BLaER1 (cell line): ENCODE results near the gene BBIP1.

Source experiments
- H3K27ac ChIP-seq: shearing (Covaris generic); formaldehyde crosslinking; 2 replicates; pipeline ENCODE4 v1.8.1; 2022
- H3K27me3 ChIP-seq: shearing (Covaris generic); formaldehyde crosslinking; 2 replicates; pipeline ENCODE4 v1.8.1; 2022
- H3K36me3 ChIP-seq: shearing (Covaris generic); formaldehyde crosslinking; 2 replicates; pipeline ENCODE4 v1.8.1; 2022
- H3K4me1 ChIP-seq: shearing (Covaris generic); formaldehyde crosslinking; 2 replicates; pipeline ENCODE4 v1.8.1; 2022
- H3K4me2 ChIP-seq: shearing (Covaris generic); formaldehyde crosslinking; 2 replicates; pipeline ENCODE4 v1.8.1; 2022
- H3K4me3 ChIP-seq: shearing (Covaris generic); formaldehyde crosslinking; 2 replicates; pipeline ENCODE4 v1.8.1; 2022
- H3K9ac ChIP-seq: shearing (Covaris generic); formaldehyde crosslinking; 2 replicates; pipeline ENCODE4 v1.8.1; 2022
- H3K9me3 ChIP-seq: shearing (Covaris generic); formaldehyde crosslinking; 2 replicates; pipeline ENCODE4 v1.8.1; 2022
- H4K20me1 ChIP-seq: shearing (Covaris generic); formaldehyde crosslinking; 2 replicates; pipeline ENCODE4 v1.8.1; 2022
- Cebpa-rat ChIP-seq: shearing (Covaris generic); IDR thresholded peaks from 2 replicates; pipeline ENCODE4 v1.8.1; 2022

The BBIP1 gene

DNA sequence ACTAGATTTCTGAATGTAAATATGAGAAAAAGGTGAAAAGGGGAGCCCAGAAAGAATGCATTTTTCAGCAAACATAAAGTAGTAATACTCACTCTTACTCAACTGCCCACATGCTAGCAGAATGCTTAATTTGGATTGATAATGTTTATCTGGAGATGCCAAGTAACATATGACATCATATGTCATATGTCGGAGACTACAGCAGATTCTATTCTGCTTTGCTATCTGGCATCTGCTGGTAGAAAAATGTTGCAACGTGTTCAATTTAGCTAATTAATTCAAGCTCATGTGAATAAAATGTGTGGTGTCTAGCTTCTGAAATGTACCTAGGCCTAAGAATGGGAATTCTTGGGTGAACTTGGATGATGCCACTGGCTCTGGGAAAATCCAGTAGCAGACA, 4.5 kb downstream of the BBIP1 start:
- TF ChIP-seq Cebpa-rat, result no peak
- peaks cover 8% of the 10 kb centered on the region; the same call in 1 of the 2 replicates for H4K20me1 ChIP-seq
- H3K36me3 ChIP-seq, result no peaks in the 10 kb centered on the region
- no peak overlapping the region for H3K9ac ChIP-seq
- no peak overlapping the region for H3K27ac ChIP-seq
- peaks cover 20% of the 10 kb centered on the region for H3K4me1 ChIP-seq
- no peak overlapping the region for H3K4me3 ChIP-seq
- H3K27me3 ChIP-seq, result no peaks in the 10 kb centered on the region
- peak overlapping the region; percentile 57 for H3K4me2 ChIP-seq
- H3K9me3 ChIP-seq, result no peaks in the 10 kb centered on the region

DNA sequence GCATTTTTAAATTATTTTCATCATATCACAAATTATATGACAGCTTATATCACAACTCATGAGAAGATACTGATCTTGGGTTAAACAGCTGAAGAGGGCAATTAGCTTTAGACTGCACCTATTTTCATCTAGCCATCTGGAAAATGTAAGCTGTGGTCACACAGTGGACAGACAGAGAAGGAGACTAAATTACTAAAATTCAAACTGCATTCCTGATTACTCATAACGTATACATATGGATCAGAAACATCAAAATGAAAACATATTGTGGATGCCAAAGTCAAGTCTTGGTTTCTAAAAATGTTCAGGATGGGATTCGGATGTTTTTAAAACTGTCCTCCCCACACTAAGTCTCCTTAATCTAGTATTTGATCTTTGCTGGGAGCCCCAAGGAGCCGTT, 6.6 kb downstream of the BBIP1 start:
- Histone ChIP-seq H3K27ac (no peak overlapping the region), H3K4me2 (no peak overlapping the region), H3K36me3 (no peaks in the 10 kb centered on the region), H3K9ac (no peak overlapping the region), H3K4me1 (peaks cover 11% of the 10 kb centered on the region), H3K9me3 (no peaks in the 10 kb centered on the region), H3K27me3 (no peaks in the 10 kb centered on the region), H4K20me1 (peaks cover 16% of the 10 kb centered on the region; the same call in 1 of the 2 replicates), H3K4me3 (no peak overlapping the region)
- no peak for TF ChIP-seq Cebpa-rat

DNA sequence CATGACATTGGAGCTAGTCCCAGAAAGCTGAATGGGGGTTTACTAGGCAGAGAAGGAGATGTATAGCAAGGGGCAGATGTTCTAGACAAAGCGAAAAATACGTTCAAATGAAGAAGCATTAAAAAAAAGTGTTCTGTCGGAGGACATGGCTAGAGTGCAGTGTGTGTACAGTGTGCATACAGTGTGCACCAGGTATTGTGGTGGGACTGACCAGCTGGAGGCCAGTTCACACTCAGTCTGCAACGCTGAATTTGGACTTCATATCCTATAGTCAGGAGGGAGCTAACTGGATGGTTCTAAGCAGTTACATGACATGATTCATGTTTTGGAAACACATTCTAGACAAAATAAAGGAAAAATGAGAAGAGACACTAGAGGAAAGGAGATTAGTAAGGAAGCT, 8.8 kb downstream of the BBIP1 start:
- Histone ChIP-seq H3K9ac (no peak overlapping the region), H3K9me3 (no peaks in the 10 kb centered on the region), H3K4me3 (no peak overlapping the region), H3K4me2 (no peak overlapping the region), H3K4me1 (peaks cover 6% of the 10 kb centered on the region), H3K36me3 (no peaks in the 10 kb centered on the region), H3K27ac (no peak overlapping the region), H4K20me1 (peaks cover 16% of the 10 kb centered on the region; the same call in 1 of the 2 replicates), H3K27me3 (no peaks in the 10 kb centered on the region)
- TF ChIP-seq Cebpa-rat, result no peak

DNA sequence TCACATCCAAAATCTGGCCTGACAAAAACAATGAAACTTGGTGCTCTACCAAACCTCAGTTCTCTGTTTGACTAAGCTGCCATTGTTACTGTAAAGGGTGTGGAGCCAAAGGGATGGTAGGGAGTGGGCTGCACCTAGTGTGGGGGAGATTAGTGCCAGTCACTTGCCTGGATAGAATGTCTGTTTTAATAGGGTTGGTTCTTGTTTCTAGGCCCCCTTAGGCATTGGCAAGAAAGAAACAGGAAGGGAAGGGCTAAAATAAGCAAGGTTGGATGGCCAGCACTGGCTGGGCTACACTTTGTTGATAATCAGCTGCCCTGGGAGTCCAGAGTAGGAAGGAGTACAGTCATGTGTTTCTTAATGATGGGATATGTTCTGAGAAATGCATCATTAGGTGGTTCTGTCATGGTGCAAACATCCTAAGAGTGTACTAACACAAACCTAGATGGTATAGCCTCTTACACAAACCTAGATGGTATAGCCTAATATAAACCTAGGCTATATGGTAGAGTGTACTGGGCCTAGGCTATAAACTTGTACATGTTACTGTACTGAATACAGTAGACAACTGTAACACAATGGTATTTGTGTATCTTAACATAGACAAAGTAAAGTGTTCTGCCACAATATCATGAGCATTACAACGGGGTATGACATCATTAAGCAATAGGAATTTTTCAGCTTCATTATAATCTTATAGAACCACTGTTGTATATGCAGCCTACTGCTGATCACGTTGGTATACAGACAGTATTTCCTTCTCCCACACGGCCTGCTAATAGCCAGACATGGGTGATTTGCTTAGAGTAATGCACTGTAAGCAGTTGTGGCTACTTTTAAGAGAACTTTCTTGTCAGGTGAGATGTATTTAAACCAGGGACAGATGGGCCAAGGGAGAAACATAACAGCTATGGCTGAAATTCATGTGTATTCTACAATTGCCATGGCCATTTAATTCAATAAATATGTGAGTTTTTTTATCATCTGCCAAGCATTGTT, 15.4 kb downstream of the BBIP1 start:
- H4K20me1 ChIP-seq, result 0 out of 2 replicates have a peak, but pooled peaks cover 1% of the 10 kb centered on the region
- TF ChIP-seq Cebpa-rat, result no peak
- H3K27ac ChIP-seq, result no peak overlapping the region
- H3K4me2 ChIP-seq, result no peak overlapping the region
- H3K4me3 ChIP-seq, result no peak overlapping the region
- H3K9me3 ChIP-seq, result no peaks in the 10 kb centered on the region
- peaks cover 29% of the 10 kb centered on the region for H3K36me3 ChIP-seq
- H3K4me1 ChIP-seq, result no peaks in the 10 kb centered on the region
- H3K9ac ChIP-seq, result no peak overlapping the region
- H3K27me3 ChIP-seq, result no peaks in the 10 kb centered on the region

DNA sequence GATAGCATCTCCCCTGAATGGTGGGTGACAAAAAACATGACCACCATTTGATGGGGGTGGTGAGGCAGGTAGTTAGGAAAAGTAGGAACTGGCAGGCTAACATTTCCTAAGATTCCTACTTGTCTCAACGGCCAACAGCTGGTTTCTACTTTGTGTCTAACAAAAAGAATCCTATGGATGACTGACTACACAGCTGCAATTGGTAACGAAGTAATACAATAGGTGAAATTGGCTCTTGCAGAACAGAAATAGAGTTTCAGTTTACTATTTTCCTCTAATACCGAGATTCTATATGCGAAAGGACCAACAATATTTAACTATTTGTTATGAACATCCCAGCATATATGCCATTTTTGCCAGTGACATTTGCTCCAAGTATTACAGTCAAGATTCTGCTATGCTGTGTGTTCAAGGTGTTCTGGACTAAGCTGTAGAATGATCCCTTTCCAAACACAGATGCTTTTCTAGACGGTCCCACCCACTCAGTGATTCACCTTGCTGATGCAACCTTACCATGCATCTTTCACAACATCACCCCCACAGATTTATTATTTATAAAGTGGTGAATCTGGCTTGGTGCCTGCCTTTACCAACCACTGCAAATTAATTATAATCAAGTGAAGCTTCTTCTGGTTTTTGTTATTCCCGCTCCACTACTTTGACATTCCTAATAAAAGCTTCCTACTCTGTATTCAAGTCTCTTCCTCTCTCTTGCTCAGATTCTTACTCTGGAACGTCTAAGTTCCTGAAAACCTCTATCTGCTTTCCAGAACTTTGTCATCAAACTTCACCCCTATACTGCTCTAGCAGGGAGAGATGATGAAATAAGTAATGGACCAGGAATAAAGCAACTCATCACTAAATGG, 16.8 kb downstream of the BBIP1 start:
- no peaks in the 10 kb centered on the region for H3K4me1 ChIP-seq
- no peak overlapping the region for H3K4me2 ChIP-seq
- H3K27ac ChIP-seq, result no peak overlapping the region
- peaks cover 37% of the 10 kb centered on the region for H3K36me3 ChIP-seq
- TF ChIP-seq Cebpa-rat, result no peak
- H3K4me3 ChIP-seq, result no peak overlapping the region
- H3K9me3 ChIP-seq, result no peaks in the 10 kb centered on the region
- no peaks in the 10 kb centered on the region for H3K27me3 ChIP-seq
- peaks cover 3% of the 10 kb centered on the region for H4K20me1 ChIP-seq
- H3K9ac ChIP-seq, result no peak overlapping the region

DNA sequence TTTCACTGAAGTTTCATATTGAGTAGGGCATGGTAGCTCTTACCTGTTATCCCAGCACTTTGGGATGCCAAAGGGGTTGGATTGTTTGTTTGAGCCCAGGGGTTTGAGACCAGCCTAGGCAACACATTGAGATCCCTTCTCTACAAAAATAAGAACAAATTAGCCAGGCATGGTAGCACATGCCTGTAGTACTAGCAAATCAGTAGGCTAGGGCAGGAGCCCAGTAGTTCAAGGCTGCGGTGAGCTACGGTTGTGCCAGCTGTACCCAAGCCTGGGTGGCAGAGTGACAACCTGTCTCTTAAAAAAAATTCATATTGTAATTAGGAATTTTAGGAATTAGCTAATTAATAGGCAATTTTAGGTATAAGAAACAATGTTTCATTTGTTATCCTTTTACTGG, 18.0 kb downstream of the BBIP1 start:
- Histone ChIP-seq H3K4me3 (no peak overlapping the region), H3K4me2 (no peak overlapping the region), H4K20me1 (peaks cover 13% of the 10 kb centered on the region), H3K4me1 (no peaks in the 10 kb centered on the region), H3K27ac (no peak overlapping the region), H3K27me3 (no peaks in the 10 kb centered on the region), H3K9ac (no peak overlapping the region), H3K36me3 (peaks cover 46% of the 10 kb centered on the region), H3K9me3 (no peaks in the 10 kb centered on the region)
- TF ChIP-seq Cebpa-rat, result no peak

DNA sequence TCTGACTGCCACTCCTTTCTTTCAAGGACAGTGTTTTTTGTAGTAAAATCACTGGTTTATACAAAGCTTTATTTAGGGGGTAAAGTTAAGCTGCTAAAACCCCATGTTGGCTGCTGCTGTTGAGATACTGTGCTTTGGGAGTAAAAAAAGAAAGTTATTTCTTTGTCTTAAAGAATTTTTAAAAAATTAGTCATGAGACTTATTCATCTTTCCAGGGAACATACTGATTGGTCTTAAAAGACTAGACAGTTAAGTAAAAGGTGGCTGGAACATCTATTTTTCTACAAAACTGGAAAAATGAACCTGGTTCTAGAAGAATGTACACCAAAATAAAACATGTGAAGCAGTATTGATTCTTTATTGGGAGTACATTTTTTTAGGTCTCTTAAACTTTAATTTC, 20.6 kb downstream of the BBIP1 start:
- no peak for TF ChIP-seq Cebpa-rat
- no peak overlapping the region for H3K27ac ChIP-seq
- no peaks in the 10 kb centered on the region for H3K4me1 ChIP-seq
- H4K20me1 ChIP-seq, result peaks cover 14% of the 10 kb centered on the region
- H3K27me3 ChIP-seq, result no peaks in the 10 kb centered on the region
- no peak overlapping the region for H3K9ac ChIP-seq
- H3K9me3 ChIP-seq, result no peaks in the 10 kb centered on the region
- H3K4me3 ChIP-seq, result no peak overlapping the region
- peaks cover 55% of the 10 kb centered on the region for H3K36me3 ChIP-seq
- no peak overlapping the region for H3K4me2 ChIP-seq

DNA sequence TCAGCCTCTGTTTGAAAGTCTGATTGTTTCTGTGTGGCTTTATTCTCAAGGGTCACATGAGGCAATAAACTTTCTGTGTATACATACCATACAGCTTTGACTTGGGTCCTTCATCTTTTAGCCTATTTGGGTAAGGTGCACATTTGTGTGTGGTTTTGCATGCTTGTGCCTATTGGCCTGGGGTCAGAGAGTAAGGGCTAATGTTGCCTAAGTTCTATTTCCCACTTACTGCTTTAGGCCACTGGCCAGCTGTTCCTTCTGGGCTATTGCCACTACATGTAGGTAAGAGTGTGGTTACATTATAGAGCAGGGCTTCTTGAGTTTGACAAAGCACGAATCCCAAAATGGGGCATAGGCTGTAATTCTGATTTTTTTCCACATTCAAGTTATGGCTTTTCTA, 21.8 kb downstream of the BBIP1 start:
- Histone ChIP-seq H3K27me3 (no peaks in the 10 kb centered on the region), H3K9me3 (no peaks in the 10 kb centered on the region), H3K9ac (no peak overlapping the region), H4K20me1 (peaks cover 26% of the 10 kb centered on the region), H3K36me3 (peaks cover 51% of the 10 kb centered on the region), H3K27ac (no peak overlapping the region), H3K4me3 (no peak overlapping the region), H3K4me1 (no peaks in the 10 kb centered on the region), H3K4me2 (no peak overlapping the region)
- TF ChIP-seq Cebpa-rat, result no peak

DNA sequence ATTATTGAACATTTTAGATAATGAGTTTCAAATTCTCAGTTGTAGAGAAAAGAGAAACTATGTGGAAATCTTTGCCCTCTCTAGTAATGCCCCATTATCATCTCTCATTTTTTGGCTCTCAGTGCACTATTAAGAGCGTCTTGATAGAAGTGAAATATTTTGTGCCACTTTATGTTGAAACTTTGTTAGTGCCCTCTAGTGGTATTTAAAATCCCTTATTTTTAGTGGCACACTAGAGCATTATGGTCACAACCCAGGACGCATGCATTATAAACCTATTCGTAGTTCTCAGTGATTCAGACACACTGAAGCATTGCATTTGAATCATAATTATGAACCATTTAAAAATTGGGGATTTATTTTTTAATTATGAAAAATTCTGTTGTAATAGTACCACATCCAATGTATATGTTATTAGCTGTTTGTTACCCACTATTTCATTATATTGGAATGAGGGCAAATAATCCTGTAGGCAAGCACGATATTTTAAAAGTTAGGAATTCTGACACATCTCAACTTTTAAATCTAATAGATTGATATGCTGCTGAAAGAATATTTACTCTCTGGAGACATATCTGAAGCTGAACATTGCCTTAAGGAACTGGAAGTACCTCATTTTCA, 25.3 kb downstream of the BBIP1 start:
- no peak overlapping the region for H3K4me3 ChIP-seq
- no peak overlapping the region for H3K27ac ChIP-seq
- H3K27me3 ChIP-seq, result no peaks in the 10 kb centered on the region
- TF ChIP-seq Cebpa-rat, result no peak
- H3K9me3 ChIP-seq, result no peaks in the 10 kb centered on the region
- peaks cover 45% of the 10 kb centered on the region for H3K36me3 ChIP-seq
- peaks cover 26% of the 10 kb centered on the region for H4K20me1 ChIP-seq
- no peak overlapping the region for H3K4me2 ChIP-seq
- H3K9ac ChIP-seq, result no peak overlapping the region
- no peaks in the 10 kb centered on the region for H3K4me1 ChIP-seq
